ENCODE measurements around the gene MLC1. TPM values are rescaled to one million over a fixed set of nuclear protein-coding genes. Genes with fewer than 3 reads are reported as not detected.

The MLC1 gene
- under 1 TPM in 2 of 4 donors, not detected in 2; under 0.01 to 0.70 TPM for total RNA-seq

- 47 to 60% methylated on average over 24 to 29 of the region's 29 CpGs for WGBS, 2 donors
- H3K9me3 ChIP-seq: no peaks in the 10 kb centered on the region
- TF ChIP-seq CTCF (IDR thresholded peaks at IDR 0.05) (no peak), POLR2A (IDR thresholded peaks at IDR 0.05) (no peak)
- no peak for DNase-seq
- no peaks in the 10 kb centered on the region for H3K36me3 ChIP-seq
- intact Hi-C loops (cut with DNase I): no loop called here
- H3K4me3 ChIP-seq: no peak within 1 kb of the TSS
- no peak within 1 kb of the TSS for H3K27ac ChIP-seq
- H3K27me3 ChIP-seq: peaks cover 0 to 36% (median 0%) of the 10 kb centered on the region in 4 donors
- H3K4me1 ChIP-seq: peaks cover 4 to 20% (median 7%) of the 10 kb centered on the region in 3 donors
These were observed at the start of gene MLC1 for GRCh38 chr22:50085211-50085972. TSS of gene MLC1 (minus strand) at chr22:50085426. CDS start at chr22:50084902, 524 bp downstream.

- 74 to 78% methylated on average over 8 to 10 of the region's 10 CpGs for WGBS, 2 donors
- no peaks in the 10 kb centered on the region for H3K9me3 ChIP-seq
- H3K36me3 ChIP-seq: no peaks in the 10 kb centered on the region
- intact Hi-C loops (cut with DNase I): no loop called here
- H3K4me3 ChIP-seq: no peak overlapping the region
- H3K27ac ChIP-seq: no peak overlapping the region
- peaks cover 0 to 6% (median 0%) of the 10 kb centered on the region in 3 donors for H3K4me1 ChIP-seq
- TF ChIP-seq POLR2A (IDR thresholded peaks at IDR 0.05): no peak
- TF ChIP-seq CTCF (IDR thresholded peaks at IDR 0.05): no peak
- no peak for DNase-seq
- H3K27me3 ChIP-seq: no peaks in the 10 kb centered on the region
These were observed 49.3 kb upstream of the MLC1 start for GRCh38 chr22:50134481-50134880.

GRCh38 chr22:50131894-50132293 is 46.7 kb upstream of the MLC1 start:
- H3K9me3 ChIP-seq: no peaks in the 10 kb centered on the region
- WGBS, 2 donors: 66 to 93% methylated on average over 4 of the region's 4 CpGs
- no peak overlapping the region for H3K4me3 ChIP-seq
- no peak for TF ChIP-seq POLR2A (IDR thresholded peaks at IDR 0.05)
- H3K27ac ChIP-seq: no peak overlapping the region
- DNase-seq: no peak
- intact Hi-C loops (cut with DNase I): no loop called here
- peaks cover 0 to 5% (median 0%) of the 10 kb centered on the region in 3 donors for H3K4me1 ChIP-seq
- H3K27me3 ChIP-seq: peaks cover 0 to 4% (median 0%) of the 10 kb centered on the region in 4 donors
- H3K36me3 ChIP-seq: no peaks in the 10 kb centered on the region

GRCh38 chr22:50129121-50129736 is 44.0 kb upstream of the MLC1 start:
- DNase-seq: no peak
- TF ChIP-seq CTCF (IDR thresholded peaks at IDR 0.05): no peak
- TF ChIP-seq POLR2A (IDR thresholded peaks at IDR 0.05): no peak
- no peaks in the 10 kb centered on the region for H3K9me3 ChIP-seq
- no peaks in the 10 kb centered on the region for H3K36me3 ChIP-seq
- H3K27ac ChIP-seq: no peak overlapping the region
- peaks cover 0 to 9% (median 0%) of the 10 kb centered on the region in 4 donors for H3K27me3 ChIP-seq
- 73 to 79% methylated on average over 10 of the region's 10 CpGs for WGBS, 2 donors
- H3K4me1 ChIP-seq: no peaks in the 10 kb centered on the region
- H3K4me3 ChIP-seq: no peak overlapping the region
- intact Hi-C loops (cut with DNase I): no loop called here

GRCh38 chr22:50125029-50125428 is 39.8 kb upstream of the MLC1 start:
- TF ChIP-seq POLR2A (IDR thresholded peaks at IDR 0.05) (no peak), CTCF (IDR thresholded peaks at IDR 0.05) (no peak)
- intact Hi-C loops (cut with DNase I): no loop called here
- WGBS, 2 donors: 85 to 89% methylated on average over 5 to 7 of the region's 9 CpGs
- no peak overlapping the region for H3K27ac ChIP-seq
- H3K9me3 ChIP-seq: peaks cover 0 to 17% (median 14%) of the 10 kb centered on the region in 3 donors
- H3K36me3 ChIP-seq: no peaks in the 10 kb centered on the region
- no peak overlapping the region for H3K4me3 ChIP-seq
- DNase-seq: no peak
- no peaks in the 10 kb centered on the region for H3K4me1 ChIP-seq
- H3K27me3 ChIP-seq: peaks cover 0 to 25% (median 0%) of the 10 kb centered on the region in 4 donors

Measured in esophagus squamous epithelium (tissue), 5 donors.